ENCODE measurements around the gene TBCD. TPM values are rescaled to one million over a fixed set of nuclear protein-coding genes. Genes with fewer than 3 reads are reported as not detected.

The TBCD gene
- total RNA-seq, 1 donor from 2014 or later, result 156 TPM

- peaks cover 0 to 4% of the 10 kb centered on the region in 2 donors for H3K36me3 ChIP-seq
Observed at GRCh38 chr17:82888583-82889495, 137.0 kb downstream of the TBCD start.

GRCh38 chr17:82889496-82890338 is 137.9 kb downstream of the TBCD start:
- Histone ChIP-seq H3K27me3 (no peaks in the 10 kb centered on the region), H3K4me1 (no peaks in the 10 kb centered on the region), H3K36me3 (no peaks in the 10 kb centered on the region), H3K4me3 (no peak overlapping the region), H3K9me3 (no peaks in the 10 kb centered on the region), H3K27ac (no peak overlapping the region)
- no peak for DNase-seq (ENCODE audit: low spot score in 2 of 2)
- intact Hi-C loops (cut with DNase I), result no loop called here
- no peak for TF ChIP-seq CTCF (IDR thresholded peaks at IDR 0.05)

More at GRCh38 chr17:82888583-82889495, 137.0 kb downstream of the TBCD start:
- H3K4me3 ChIP-seq, result no peak overlapping the region
- no peak for TF ChIP-seq CTCF (IDR thresholded peaks at IDR 0.05)
- intact Hi-C loops (cut with DNase I), result no loop called here
- H3K4me1 ChIP-seq, result no peaks in the 10 kb centered on the region
- no peaks in the 10 kb centered on the region for H3K27me3 ChIP-seq
- H3K9me3 ChIP-seq, result no peaks in the 10 kb centered on the region
- H3K27ac ChIP-seq, result no peak overlapping the region
- no peak for DNase-seq (ENCODE audit: low spot score in 2 of 2)

DNA sequence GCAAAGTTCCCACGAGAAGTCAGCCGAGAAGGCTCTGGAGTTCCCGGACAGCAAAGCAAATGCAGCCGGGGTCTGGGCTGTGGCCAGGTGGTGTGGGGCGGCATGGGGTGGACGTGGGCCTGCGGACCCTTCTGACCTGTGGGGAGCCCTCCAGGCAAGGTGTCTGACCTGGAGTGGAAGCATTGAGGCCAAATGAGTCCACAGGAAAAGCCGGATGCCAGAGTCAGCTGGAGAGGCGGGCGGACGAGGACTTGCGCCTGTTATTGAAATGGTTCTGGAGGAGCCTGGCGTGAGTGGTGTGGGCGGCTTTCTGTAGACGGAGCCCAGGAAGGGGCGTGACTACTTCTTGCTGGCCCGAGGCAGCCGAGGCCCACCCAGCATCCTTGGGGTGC is 138.5 kb downstream of the TBCD start:
- intact Hi-C loops (cut with DNase I), result no loop called here
- Histone ChIP-seq H3K4me3 (no peak overlapping the region), H3K9me3 (no peaks in the 10 kb centered on the region), H3K36me3 (no peaks in the 10 kb centered on the region), H3K27ac (no peak overlapping the region), H3K27me3 (no peaks in the 10 kb centered on the region), H3K4me1 (no peaks in the 10 kb centered on the region)
- TF ChIP-seq CTCF (IDR thresholded peaks at IDR 0.05), result no peak
- no peak for DNase-seq (ENCODE audit: low spot score in 2 of 2)

DNA sequence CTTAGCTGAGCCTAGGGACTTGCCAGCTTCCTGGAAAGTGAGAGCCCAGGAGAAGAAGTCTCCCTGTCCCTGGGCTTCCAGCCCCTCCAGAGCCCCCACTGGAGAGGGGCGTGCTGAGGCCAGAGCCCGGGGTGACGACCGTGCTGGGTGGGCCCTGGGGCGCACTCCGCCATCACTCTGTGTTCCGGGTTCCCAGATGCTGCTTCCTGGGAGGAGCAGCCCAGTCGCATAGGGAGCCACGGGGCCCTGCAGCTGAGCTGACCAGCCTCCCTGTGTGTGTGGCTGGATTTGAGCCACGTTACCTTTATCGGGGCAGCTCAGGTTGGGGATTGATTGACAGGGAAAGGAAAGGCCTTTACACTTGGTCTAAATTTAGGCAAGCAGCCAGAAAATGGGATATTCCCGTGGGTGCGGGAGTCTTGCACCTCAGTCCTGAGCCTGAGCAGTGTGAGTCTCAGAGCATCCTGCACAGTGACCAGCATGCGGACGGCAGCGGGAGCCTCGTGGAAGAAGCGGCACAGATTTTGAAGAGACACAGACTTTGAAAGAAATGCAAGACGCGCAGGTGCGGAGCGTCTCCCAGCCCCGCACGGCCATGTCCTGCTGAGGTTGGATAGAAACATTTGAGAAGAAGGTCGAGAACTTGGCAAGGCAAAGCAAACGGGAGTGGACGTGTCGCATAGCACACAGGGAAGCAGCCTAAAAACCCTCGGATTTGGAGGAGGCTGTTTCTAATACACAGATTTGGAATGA is 139.2 kb downstream of the TBCD start:
- Histone ChIP-seq H3K4me1 (no peaks in the 10 kb centered on the region), H3K27me3 (no peaks in the 10 kb centered on the region), H3K27ac (no peak overlapping the region), H3K4me3 (no peak overlapping the region), H3K9me3 (no peaks in the 10 kb centered on the region), H3K36me3 (no peaks in the 10 kb centered on the region)
- TF ChIP-seq CTCF (IDR thresholded peaks at IDR 0.05), result no peak
- intact Hi-C loops (cut with DNase I), result no loop called here
- no peak for DNase-seq (ENCODE audit: low spot score in 2 of 2)

GRCh38 chr17:82891911-82892310 is 140.0 kb downstream of the TBCD start:
- Histone ChIP-seq H3K4me3 (no peak overlapping the region), H3K27ac (no peak overlapping the region), H3K36me3 (no peaks in the 10 kb centered on the region), H3K27me3 (no peaks in the 10 kb centered on the region), H3K9me3 (no peaks in the 10 kb centered on the region), H3K4me1 (no peaks in the 10 kb centered on the region)
- intact Hi-C loops (cut with DNase I), result no loop called here
- no peak for DNase-seq (ENCODE audit: low spot score in 2 of 2)
- TF ChIP-seq CTCF (IDR thresholded peaks at IDR 0.05), result no peak

All from ascending aorta (tissue), 2 donors.